OCI-LY7 (cell line): ENCODE measurements around the gene CLDN19.
A peak's percentile ranks its signal among the peaks of the same experiment; 100 is the strongest.

Source experiments
- CTCF ChIP-seq: fragments of 200-600 bp; sonication (generic); conservative IDR thresholded peaks from 2 replicates; pipeline ENCODE4 v1.5.1; 2014; ENCODE audit warnings: mild to moderate bottlenecking, antibody characterized with exemption, low read length, moderate library complexity, mixed read lengths
- EZH2phosphoT487 ChIP-seq: fragments of 200-600 bp; sonication (generic); IDR thresholded peaks from 2 replicates; pipeline ENCODE4 v1.6.1; 2018; ENCODE audit warnings: low read depth, borderline replicate concordance, mild to moderate bottlenecking, mixed run types, antibody characterized with exemption, low read length, moderate library complexity, mixed read lengths

GRCh38 chr1:42690477-42691156 is 49.4 kb downstream of the CLDN19 start:
- peak; percentile 60 for TF ChIP-seq CTCF
- no peak for TF ChIP-seq EZH2phosphoT487
